CD14-positive monocyte (primary cell): ENCODE measurements around the gene MARK4. TPM values are rescaled to one million over a fixed set of nuclear protein-coding genes. Genes with fewer than 3 reads are reported as not detected.

Source experiments
- DNase-seq, 3 donors: peaks; one replicate each; pipeline ENCODE4 v3.0.0-alpha.2; 2011 to 2022
- H2AFZ ChIP-seq: 2 replicates; pipeline ENCODE4 v1.6.0; 2012; ENCODE audit warnings: mild to moderate bottlenecking, low read depth, low read length, inconsistent platforms; ENCODE audit not compliant: insufficient read depth, poor library complexity, severe bottlenecking
- H3K27ac ChIP-seq, 2 donors: 1 replicate in 1 of 2; 2 replicates in 1 of 2; pipeline ENCODE4 v1.5.1; 2012 to 2013; ENCODE audit warnings: low read length in 2 of 2, control low read depth in 1 of 2, inconsistent platforms in 1 of 2, low read depth in 1 of 2, mild to moderate bottlenecking in 1 of 2
- H3K27me3 ChIP-seq, 2 donors: one replicate each; pipeline versions ENCODE4 v1.6.0 to v1.6.1; 2011 to 2013; ENCODE audit warnings: low read length in 2 of 2; ENCODE audit not compliant: control insufficient read depth in 2 of 2, insufficient read depth in 2 of 2
- H3K36me3 ChIP-seq, 2 donors: replicated peaks in 1 of 2; 1 replicate in 1 of 2; 2 replicates in 1 of 2; pipeline versions ENCODE4 v1.5.1 to v1.6.1; 2012 to 2013; ENCODE audit warnings: low read length in 2 of 2, control low read depth in 1 of 2, inconsistent platforms in 1 of 2, mild to moderate bottlenecking in 1 of 2; ENCODE audit not compliant: insufficient read depth in 2 of 2, control insufficient read depth in 1 of 2
- H3K4me1 ChIP-seq, 2 donors: 1 replicate in 1 of 2; 2 replicates in 1 of 2; pipeline versions ENCODE4 v1.5.1 to v1.6.1; 2012 to 2013; ENCODE audit warnings: low read length in 2 of 2, control low read depth in 1 of 2, inconsistent platforms in 1 of 2, mild to moderate bottlenecking in 1 of 2, moderate library complexity in 1 of 2; ENCODE audit not compliant: insufficient read depth in 2 of 2, control insufficient read depth in 1 of 2
- H3K4me2 ChIP-seq: replicated peaks from 2 replicates; pipeline ENCODE3; 2012; ENCODE audit warnings: low read length, moderate library complexity, mild to moderate bottlenecking; ENCODE audit not compliant: poor library complexity, severe bottlenecking; ENCODE audit errors: extremely low read depth
- H3K4me3 ChIP-seq, 3 experiments: fragments of 200-600 bp in 1 of 3; sonication (generic) in 1 of 3; replicated peaks in 1 of 3; 1 replicate in 2 of 3; 2 replicates in 1 of 3; pipeline ENCODE4 v1.5.1; 2011 to 2013; ENCODE audit warnings: low read length in 3 of 3, mild to moderate bottlenecking in 3 of 3, control low read depth in 2 of 3, low read depth in 2 of 3, inconsistent platforms in 1 of 3, moderate library complexity in 1 of 3
- H3K79me2 ChIP-seq: 2 replicates; pipeline ENCODE4 v1.6.0; 2012; ENCODE audit warnings: mild to moderate bottlenecking, control low read depth, inconsistent platforms, low read length, moderate library complexity; ENCODE audit not compliant: insufficient read depth
- H3K9ac ChIP-seq: 2 replicates; pipeline ENCODE4 v1.6.0; 2017; ENCODE audit warnings: low read length, mild to moderate bottlenecking; ENCODE audit not compliant: insufficient read depth, poor library complexity, severe bottlenecking
- H3K9me3 ChIP-seq, 2 donors: replicated peaks in 1 of 2; 1 replicate in 1 of 2; 2 replicates in 1 of 2; pipeline versions ENCODE4 v1.5.1 to v1.6.1; 2012 to 2013; ENCODE audit warnings: low read length in 2 of 2, control low read depth in 1 of 2; ENCODE audit not compliant: control insufficient read depth in 1 of 2, insufficient read depth in 1 of 2
- H4K20me1 ChIP-seq: 2 replicates; pipeline ENCODE4 v1.6.0; 2012; ENCODE audit warnings: mild to moderate bottlenecking, low read length, control low read depth, moderate library complexity; ENCODE audit not compliant: insufficient read depth
- H3K27ac Mint-ChIP-seq, 7 donors: one replicate each; pipeline ENCODE4 v1.8.0; 2020; ENCODE audit warnings: mild to moderate bottlenecking in 7 of 7, mixed read lengths in 7 of 7, moderate library complexity in 6 of 7, inconsistent platforms in 2 of 7
- H3K27me3 Mint-ChIP-seq, 3 donors: one replicate each; pipeline ENCODE4 v1.8.0; 2021 to 2022; ENCODE audit warnings: low read depth in 3 of 3, mild to moderate bottlenecking in 3 of 3, mixed read lengths in 3 of 3, moderate library complexity in 3 of 3, inconsistent platforms in 1 of 3
- H3K36me3 Mint-ChIP-seq, 2 donors: one replicate each; pipeline ENCODE4 v1.8.0; 2020; ENCODE audit warnings: mixed read lengths in 2 of 2, inconsistent platforms in 1 of 2, mild to moderate bottlenecking in 1 of 2
- H3K4me1 Mint-ChIP-seq: one replicate; pipeline ENCODE4 v1.8.0; 2020; ENCODE audit warnings: mild to moderate bottlenecking, mixed read lengths
- H3K4me3 Mint-ChIP-seq, 2 donors: one replicate each; pipeline ENCODE4 v1.8.0; 2020; ENCODE audit warnings: mild to moderate bottlenecking in 2 of 2, mixed read lengths in 2 of 2, moderate library complexity in 1 of 2
- H3K9me3 Mint-ChIP-seq, 7 donors: one replicate each; pipeline ENCODE4 v1.8.0; 2020 to 2022; ENCODE audit warnings: mixed read lengths in 7 of 7, mild to moderate bottlenecking in 6 of 7, moderate library complexity in 6 of 7, inconsistent platforms in 2 of 7
- WGBS: methylation state at CpG from one replicate; pipeline ENCODE4 v1.1.5; 2013; ENCODE audit warnings: missing lambda C conversion rate; ENCODE audit not compliant: insufficient coverage; 5-methylcytosine and 5-hydroxymethylcytosine counted together
- intact Hi-C, 2 donors: fragments of 100-400 bp; cut with micrococcal nuclease; formaldehyde crosslinking; loops; one replicate each; pipeline versions ENCODE4 v1.15.0 to v1.15.1; 2023
- polyA plus RNA-seq, 3 donors: library from polyadenylated mRNA; depleted of rRNA in 1 of 3; unstranded in 2 of 3; stranded (reverse) in 1 of 3; fragments of 300-500 nt in 2 of 3; fragments of >200 nt in 1 of 3; fragmentation: Illumina TruSeq in 2 of 3; gene quantifications; 1 replicate in 2 of 3; 2 replicates in 1 of 3; pipeline ENCODE4 v1.2.3, GENCODE V29; 2012 to 2021
- TF ChIP-seq, protein P1 (sequence below): fragments of 200-600 bp; IDR thresholded peaks from one replicate; pipeline ENCODE4 v1.8.0; 2022; ENCODE audit warnings: antibody characterized with exemption, mild to moderate bottlenecking

Gene MARK4
- polyA plus RNA-seq, 3 donors, result 0.59 to 18.4 (median 0.69) TPM

DNA sequence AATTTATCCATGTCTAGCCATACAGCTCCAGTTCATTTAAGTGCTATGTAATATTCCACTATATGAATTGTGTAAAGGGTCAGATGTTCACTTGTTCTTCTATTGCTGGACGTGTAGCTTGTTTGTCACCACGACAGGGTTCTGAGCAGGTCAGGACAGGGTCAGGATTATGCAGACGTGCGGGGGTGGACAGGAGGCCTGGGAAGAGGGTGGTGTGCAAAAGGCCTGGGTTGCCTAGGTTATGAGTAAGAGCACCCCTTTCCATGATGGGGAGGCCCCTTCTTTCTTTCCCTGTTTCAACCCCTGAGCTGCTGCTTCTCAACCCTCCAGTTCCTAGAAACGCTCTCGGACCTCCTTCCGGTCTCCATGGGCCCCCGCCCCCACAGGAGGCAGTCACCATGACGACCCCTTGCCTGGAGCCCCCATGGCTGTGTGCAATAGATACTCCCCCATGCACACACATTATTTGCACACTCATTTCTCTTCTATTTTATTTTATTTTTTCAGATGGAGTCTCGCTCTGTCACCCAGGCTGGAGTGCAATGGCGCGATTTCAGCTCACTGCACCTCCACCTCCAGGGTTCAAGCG lies 7.8 kb upstream of the MARK4 start:
- H3K36me3 Mint-ChIP-seq, result no peaks in the 10 kb centered on the region
- H3K27me3 ChIP-seq, result peaks cover 0 to 2% of the 10 kb centered on the region in 2 donors
- 86% methylated on average over 7 of the region's 13 CpGs for WGBS
- no peak for DNase-seq
- H3K9me3 ChIP-seq, result no peaks in the 10 kb centered on the region
- no peaks in the 10 kb centered on the region for H4K20me1 ChIP-seq
- intact Hi-C loops, result no loop called here
- H3K79me2 ChIP-seq, result no peaks in the 10 kb centered on the region
- peaks cover 0 to 2% (median 0%) of the 10 kb centered on the region in 7 donors for H3K9me3 Mint-ChIP-seq
- TF ChIP-seq, protein P1, sequence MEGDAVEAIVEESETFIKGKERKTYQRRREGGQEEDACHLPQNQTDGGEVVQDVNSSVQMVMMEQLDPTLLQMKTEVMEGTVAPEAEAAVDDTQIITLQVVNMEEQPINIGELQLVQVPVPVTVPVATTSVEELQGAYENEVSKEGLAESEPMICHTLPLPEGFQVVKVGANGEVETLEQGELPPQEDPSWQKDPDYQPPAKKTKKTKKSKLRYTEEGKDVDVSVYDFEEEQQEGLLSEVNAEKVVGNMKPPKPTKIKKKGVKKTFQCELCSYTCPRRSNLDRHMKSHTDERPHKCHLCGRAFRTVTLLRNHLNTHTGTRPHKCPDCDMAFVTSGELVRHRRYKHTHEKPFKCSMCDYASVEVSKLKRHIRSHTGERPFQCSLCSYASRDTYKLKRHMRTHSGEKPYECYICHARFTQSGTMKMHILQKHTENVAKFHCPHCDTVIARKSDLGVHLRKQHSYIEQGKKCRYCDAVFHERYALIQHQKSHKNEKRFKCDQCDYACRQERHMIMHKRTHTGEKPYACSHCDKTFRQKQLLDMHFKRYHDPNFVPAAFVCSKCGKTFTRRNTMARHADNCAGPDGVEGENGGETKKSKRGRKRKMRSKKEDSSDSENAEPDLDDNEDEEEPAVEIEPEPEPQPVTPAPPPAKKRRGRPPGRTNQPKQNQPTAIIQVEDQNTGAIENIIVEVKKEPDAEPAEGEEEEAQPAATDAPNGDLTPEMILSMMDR, result no peak
- H3K9ac ChIP-seq, result no peak overlapping the region
- peaks cover 0 to under 1% of the 10 kb centered on the region in 2 donors for H3K4me1 ChIP-seq
- H3K4me3 Mint-ChIP-seq, result no peak overlapping the region
- H3K27ac Mint-ChIP-seq, result peak overlapping the region in 1 of 7 donors; percentile 66
- H2AFZ ChIP-seq, result no peak overlapping the region
- H3K4me2 ChIP-seq, result no peak overlapping the region
- H3K27me3 Mint-ChIP-seq, result peaks cover 6 to 20% (median 13%) of the 10 kb centered on the region in 3 donors
- H3K4me1 Mint-ChIP-seq, result peaks cover 9% of the 10 kb centered on the region
- H3K4me3 ChIP-seq, result no peak overlapping the region
- no peak overlapping the region for H3K27ac ChIP-seq
- H3K36me3 ChIP-seq, result no peaks in the 10 kb centered on the region

DNA sequence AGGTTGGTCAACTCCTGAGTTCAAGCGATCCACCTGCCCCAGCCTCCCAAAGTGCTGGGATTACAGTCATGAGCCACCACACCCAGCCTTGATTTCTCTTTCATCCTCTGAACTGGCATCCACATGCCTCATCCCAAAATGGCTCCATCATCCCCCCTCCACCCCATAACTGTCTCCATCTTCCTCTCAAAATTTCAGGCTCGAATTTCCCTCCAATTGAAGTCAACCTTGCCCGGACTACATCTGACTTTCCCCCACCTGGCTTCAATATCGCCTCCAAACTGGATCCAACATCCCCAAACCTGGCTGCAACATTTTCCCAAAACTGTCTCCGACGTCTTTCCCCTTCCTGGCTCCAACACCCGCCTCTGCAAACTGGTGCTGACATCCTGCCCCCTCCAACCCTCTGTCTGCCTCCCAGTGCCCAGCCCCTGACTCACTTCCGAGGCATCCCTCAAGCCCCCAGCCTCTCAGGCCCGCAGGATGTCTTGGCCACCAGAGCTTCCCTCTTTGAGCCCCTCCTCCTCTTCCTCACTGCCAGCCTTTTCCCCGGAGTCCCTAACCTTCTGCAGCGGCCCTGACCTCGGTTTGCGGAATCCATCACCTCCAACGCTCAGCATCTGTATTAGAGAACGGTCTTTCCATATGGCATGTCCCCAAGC lies 6.8 kb upstream of the MARK4 start:
- H3K9me3 ChIP-seq, result no peaks in the 10 kb centered on the region
- no peak overlapping the region for H3K27ac ChIP-seq
- TF ChIP-seq, protein P1, result no peak
- peaks cover 15% of the 10 kb centered on the region for H3K4me1 Mint-ChIP-seq
- 43% methylated on average over 15 of the region's 15 CpGs for WGBS
- no peaks in the 10 kb centered on the region for H3K79me2 ChIP-seq
- H3K27me3 Mint-ChIP-seq, result peaks cover 7 to 20% (median 13%) of the 10 kb centered on the region in 3 donors
- no peak for DNase-seq
- H3K36me3 Mint-ChIP-seq, result no peaks in the 10 kb centered on the region
- no peak overlapping the region for H3K4me2 ChIP-seq
- H3K4me3 ChIP-seq, result no peak overlapping the region
- peak overlapping the region in 2 of 7 donors; percentile 2 to 17 for H3K27ac Mint-ChIP-seq
- H2AFZ ChIP-seq, result no peak overlapping the region
- H3K4me1 ChIP-seq, result peaks cover 6 to 8% of the 10 kb centered on the region in 2 donors
- H4K20me1 ChIP-seq, result no peaks in the 10 kb centered on the region
- peaks cover 0 to 2% (median 0%) of the 10 kb centered on the region in 7 donors for H3K9me3 Mint-ChIP-seq
- H3K4me3 Mint-ChIP-seq, result no peak overlapping the region
- no peaks in the 10 kb centered on the region for H3K36me3 ChIP-seq
- H3K27me3 ChIP-seq, result peaks cover 0 to 2% of the 10 kb centered on the region in 2 donors
- H3K9ac ChIP-seq, result no peak overlapping the region
- intact Hi-C loops, result no loop called here
